Right hindlimb (tissue), 1 donor: ENCODE measurements around the gene RNF149.
"Not testable (repeated sequence)": the region's sequence is repeated elsewhere in the genome, so short reads cannot be mapped to it uniquely, and the experiment has no call there.

Experiments
- DNase-seq: peaks from one replicate; pipeline ENCODE4 v3.0.0-alpha.2; 2018

Gene RNF149, protein sequence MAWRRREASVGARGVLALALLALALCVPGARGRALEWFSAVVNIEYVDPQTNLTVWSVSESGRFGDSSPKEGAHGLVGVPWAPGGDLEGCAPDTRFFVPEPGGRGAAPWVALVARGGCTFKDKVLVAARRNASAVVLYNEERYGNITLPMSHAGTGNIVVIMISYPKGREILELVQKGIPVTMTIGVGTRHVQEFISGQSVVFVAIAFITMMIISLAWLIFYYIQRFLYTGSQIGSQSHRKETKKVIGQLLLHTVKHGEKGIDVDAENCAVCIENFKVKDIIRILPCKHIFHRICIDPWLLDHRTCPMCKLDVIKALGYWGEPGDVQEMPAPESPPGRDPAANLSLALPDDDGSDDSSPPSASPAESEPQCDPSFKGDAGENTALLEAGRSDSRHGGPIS

DNA sequence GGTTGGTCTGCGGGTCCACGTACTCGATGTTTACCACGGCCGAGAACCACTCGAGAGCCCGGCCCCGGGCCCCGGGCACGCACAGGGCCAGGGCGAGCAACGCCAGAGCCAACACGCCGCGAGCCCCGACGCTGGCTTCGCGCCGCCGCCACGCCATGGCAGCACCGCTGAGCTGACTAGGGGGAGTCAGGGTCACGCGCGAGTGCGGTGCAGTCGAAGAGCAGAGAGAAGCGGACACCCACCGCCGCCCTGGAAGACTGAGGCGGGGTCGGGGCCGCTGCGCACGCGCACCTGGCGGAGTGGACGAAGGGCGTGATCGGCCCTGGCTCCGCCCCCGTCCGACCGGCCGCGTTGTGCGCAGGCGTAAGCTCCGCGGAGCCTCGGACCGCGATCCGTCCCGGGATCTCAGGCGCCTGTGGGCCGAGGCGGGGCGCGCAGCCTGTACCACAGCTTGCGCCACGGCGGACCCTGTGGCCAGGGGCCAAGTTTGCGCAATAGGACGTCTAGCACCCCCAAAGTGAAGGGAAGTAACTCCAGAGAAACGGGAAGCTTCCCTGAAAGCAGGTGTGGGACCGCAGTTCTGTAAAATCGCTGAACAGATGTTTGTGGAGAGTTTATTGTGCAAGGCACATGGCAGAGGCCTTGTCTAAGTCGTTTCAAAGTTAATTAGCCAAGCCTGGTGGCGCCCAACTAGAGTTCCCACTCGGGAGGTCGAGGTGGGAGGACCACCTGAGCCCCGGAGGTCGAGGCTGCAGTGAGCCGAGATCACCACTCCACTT lies at the start of gene RNF149:
TSS of gene RNF149 (minus strand) at position 270 of the 779 bp plus-strand sequence. CDS start at position 157, 113 bp downstream.
- DNase-seq = peak; percentile 93

DNA sequence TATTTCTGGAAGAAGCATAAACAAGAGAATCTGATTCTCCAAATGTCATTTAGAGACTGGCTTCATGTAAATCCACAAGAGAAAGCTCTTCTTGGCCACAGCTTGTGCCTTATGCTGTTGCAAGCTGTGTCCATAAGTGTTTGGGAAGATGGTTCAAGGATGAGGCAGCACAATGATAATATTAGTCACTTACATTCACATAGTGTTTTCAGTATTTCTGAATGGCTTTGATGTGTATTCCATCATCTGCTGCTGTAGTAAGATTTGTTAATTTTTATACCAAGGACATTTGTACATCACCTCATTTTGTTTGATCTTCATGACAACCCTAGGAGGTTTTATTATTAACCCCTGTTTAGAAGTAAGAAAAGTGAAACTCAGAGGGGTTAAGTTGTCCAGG lies 48.9 kb upstream of the RNF149 start:
- no peak for DNase-seq

DNA sequence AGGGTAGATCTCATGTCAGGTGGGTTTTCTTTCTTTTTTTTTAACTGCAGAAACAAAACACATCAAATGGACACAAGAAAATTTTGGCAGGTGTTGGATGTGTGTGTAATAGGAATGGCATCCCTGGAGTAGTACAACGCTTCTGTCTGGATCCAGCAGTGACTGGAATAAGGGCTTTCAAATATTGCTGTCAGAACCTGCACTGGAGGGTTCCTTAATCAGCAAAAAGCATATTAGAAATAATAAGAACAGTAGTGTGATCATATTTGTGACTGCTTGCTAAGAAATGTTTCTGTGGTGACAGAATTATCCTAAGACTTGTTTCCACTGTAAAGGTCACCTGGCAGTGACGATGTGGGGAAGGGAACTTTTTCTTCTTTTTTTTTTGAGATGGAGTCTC lies 48.0 kb upstream of the RNF149 start:
- no peak for DNase-seq

DNA sequence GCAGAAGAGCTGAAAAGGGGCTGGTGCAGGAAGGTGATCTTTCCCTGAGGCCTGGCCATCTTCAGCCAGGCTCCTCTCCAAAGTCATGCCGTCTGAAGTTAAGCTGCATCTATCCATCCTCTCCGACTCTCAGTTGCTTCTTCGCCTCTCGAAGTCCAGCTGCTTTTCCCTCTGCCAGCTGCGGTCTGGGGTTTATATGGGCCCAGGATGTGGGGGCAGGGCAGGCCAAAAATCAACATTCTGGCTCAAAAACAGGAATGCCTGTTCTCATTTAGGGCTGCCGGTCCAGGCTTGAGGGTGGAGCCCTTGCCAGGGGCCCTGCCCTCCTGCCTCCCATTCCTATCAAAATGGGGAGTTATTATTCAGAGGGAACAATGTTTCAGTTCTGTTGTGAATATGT lies 47.6 kb upstream of the RNF149 start:
- DNase-seq = no peak

DNA sequence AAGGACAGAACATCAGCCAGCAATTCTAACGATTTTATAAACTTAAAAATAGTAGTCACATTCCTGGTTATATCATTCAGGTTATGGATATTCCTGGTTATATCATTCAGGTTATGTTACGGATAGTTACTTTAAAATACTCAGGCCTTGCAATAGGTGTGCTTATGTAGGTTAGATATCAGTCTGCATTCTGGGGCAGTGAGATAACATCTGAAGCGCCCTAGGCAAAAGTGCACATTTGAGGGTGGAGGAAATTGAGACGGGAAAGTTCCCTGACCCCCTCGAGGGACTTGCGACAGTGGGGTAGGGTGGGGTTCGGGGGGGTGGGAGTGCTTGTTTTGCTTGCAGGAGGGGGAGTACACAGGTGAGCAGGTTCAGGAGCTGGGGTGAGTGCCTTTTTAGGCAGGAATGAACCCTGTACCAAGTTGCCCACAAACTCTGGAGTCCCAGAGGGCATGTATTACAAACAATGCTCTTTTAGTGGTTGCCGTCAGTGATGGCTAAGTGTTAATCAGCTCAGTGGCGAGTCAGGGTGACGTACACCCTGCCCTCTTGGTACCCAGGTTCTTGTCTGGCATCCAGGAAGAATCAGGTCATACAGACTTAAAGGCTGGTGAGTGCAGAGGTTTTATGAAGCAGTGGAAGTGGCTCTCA lies 47.0 kb upstream of the RNF149 start:
- no peak for DNase-seq

DNA sequence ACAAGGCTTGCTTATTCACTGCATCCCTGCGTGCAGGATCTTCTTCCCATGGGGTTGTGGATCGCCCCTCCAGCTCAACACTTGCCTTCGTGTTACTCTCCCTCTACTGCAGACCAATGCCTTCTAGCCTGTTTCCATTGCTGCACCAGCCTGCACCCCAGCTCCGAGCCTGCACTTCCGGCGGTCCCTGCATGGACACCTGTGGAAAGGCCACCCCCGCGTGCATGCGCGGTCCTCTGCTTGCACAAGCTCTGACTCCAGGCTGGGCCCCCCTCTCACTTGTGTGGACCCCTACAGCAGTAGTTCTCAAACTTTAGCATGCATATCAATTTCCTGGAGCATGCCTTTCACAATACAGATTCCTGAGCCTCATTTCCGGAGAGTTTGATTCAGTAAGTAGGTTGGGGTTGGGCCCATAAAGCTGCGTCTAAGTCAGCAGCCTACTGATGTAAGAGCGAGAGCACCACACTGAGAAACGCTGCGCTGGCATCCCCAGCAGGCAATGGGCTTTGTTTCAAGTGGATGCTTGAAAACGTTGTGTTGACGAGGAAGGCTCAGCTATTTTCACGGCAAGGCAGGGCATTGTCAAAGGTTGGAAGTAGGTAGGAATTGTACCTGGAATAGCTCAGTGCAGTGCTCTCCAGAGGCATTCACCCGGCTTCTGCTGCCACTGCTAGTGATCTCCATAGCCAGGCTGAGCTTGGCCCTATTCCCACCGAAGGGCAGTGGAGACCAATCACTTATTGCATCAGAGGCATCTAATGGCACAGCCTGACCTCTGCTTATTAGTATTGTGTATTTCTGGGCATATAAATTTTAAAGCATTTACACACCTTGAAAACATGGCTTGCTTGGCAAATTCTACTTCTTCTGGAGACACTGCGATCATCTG lies 46.2 kb upstream of the RNF149 start:
- DNase-seq = no peak

DNA sequence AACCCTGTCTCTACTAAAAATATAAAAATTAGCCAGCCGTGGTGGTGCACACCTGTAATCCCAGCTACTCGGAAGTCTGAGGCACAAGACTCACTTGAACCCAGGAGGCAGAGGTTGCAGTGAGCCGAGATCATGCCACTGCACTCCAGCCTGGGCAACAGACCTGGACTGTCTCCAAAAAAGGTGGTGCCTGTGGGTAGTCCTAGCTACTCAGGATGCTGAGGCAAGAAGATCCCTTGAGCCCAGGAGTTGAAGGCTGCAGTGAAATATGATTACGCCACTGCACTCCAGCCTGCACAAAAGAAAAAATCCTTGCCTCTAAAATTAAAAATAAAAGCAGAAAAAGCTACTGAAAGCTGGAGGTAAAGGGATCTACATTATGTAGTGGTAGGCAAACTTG lies 44.1 kb upstream of the RNF149 start:
- not testable (repeated sequence) for DNase-seq

DNA sequence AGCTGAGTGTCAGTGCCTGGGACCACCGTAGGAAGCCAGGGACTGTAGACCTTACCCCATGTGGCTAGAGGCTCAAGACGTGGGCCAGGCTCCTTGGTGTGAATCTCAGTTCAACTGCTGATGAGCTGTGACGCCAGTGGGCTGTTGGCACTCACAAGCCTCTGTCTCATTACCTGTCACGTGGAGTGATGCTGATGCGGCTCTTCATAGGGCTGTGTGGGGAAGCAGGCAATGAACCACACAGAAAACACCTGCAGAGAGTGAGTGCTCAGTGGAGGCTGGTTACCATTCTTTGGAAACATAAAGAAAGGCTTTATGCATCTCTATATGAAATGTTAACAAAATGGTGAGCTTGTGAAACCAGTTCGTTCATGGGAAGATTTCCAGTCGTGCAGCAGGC lies 42.7 kb upstream of the RNF149 start:
- DNase-seq = no peak

DNA sequence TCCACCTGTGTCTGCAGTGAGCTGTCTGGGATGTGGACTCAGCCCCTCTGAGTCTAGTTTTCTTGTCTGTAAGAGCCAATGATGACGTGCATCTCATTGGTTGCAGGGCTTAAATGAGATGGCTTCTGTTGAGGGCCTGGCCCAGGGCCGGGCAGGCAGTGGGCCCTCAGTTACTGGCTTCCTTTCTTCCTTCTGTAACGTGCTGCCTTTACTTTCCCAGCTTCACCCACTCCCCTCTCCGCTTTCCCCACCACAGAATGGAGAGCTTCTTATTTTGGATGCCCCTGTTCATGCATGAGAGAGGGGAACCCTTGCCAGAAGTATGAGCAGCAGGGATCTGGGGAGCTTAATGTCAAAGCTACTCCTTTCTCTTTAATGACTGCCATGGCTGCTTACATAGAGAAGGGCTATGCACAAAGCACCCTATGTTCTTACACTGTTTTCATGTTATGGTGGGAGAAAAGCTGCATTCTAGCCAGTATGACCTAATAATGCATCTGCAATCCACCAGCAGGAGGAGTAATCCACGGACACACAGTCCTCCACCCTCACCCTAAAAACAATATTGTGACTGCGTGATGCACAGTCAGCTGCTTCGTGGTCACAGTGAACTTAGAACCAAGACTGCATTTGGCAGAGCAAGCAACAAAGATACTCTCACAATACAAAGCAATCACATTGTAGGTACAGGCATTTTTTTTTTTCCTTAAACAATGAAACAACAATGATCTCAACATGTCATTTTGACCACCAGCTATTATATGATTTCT lies 41.6 kb upstream of the RNF149 start:
- no peak for DNase-seq

DNA sequence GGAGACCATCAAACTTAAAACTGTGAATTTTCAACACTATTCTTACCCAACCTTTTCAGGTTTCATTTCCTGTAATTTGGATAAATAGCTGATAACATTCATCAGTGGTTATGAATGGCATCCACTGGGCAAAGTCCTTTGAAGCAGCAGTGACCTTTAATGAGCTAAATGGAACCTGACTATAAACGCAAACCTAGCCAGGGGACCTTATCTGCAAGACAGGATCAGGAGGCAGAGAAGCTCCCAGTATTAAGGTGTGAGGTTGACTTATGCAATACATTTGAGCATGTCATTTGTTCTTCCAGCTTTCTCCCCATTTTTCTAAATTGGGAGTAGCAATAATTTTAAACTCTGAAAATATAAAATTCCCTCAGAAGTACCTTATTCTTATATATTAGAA lies 40.4 kb upstream of the RNF149 start:
- no peak for DNase-seq

DNA sequence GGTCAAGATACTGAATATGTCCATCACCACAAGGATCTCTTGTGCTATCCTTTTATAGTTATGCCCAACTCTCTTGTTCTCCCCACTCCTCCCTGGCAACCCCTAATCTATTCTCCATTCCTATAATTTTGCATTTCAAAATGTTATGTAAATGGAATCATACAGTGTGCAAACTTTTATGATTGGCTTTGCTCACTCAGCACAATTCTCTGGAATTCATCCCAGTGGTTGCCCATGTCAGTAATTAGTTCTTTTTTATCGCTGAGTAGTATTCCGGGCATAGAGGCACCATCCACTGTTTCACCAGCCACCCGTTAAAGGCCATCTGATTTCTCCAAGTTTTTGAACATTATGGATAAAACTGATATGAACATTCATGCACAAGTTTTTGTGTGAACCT lies 38.4 kb upstream of the RNF149 start:
- DNase-seq = no peak

DNA sequence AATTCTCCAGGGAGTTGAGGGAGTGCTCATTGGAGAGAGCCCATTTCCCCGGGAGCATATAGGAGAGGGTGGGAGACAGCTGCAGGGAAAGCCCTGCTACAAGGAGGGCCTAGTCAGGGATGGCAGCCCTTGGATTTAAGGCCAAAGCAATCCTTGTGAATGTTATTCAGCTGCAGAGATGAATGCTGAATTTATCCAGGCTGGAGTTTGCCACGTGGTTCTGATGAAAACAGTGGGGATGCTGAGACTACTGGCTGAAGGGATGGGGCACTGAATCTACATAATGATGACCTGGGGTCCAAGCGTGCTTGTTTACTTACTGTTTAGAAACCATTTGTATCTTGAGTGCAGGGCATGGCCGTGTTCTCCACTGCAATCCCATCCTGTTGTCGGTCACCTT lies 35.6 kb upstream of the RNF149 start:
- DNase-seq = no peak

DNA sequence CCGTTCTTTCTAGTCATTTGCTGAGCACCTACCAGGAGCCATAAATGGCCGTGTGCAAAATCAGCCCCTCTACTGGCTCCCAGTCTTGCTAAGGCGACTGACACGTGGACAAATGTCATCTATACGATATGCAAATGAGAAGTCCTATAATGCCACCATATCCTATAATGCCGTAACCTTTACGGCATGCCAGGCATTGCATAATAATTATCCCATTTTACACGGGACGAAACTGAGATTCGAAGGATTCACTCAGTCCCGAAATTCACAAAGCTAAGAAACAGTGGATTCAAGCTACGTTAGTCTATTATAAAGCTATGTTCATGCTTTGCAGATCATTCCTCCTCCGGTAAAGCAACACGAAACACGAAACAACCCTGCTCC lies 34.1 kb upstream of the RNF149 start:
- DNase-seq = no peak

DNA sequence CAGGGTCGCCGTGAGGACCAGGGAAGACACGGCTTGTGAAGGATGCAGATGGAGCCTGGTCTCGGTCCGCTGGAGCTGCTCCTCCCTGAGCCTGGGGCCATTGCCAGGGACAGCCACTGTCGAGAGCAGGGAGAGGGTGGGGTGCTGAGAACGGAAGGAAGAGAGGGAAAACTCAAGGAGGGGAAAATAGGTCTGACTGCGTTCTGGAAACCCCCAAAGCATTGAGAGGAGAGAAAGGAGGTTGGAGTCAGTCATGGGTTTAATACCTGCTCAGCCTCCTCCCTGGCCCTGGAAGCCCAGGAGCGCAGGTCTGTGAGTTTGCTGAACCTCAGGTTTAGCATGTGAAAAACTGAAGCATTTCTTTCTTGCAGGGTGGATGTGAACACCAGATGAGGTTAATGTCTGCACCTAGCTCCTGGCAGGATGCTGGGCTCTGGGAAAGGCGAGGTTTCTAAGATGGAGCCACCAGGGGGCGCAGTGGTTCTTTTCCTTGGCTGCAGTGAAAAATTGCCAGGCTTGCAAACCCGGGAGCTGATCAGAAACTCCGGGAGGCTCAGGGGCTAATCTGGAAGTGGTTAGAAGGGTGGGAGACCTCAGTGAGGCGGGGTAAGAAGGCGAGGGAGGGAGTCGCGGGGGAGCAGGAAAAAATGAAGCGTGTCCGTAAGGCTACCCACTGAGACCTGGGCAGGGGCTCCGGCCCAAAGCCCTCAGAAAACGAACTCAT lies 33.6 kb upstream of the RNF149 start:
- peak; percentile 76 for DNase-seq

DNA sequence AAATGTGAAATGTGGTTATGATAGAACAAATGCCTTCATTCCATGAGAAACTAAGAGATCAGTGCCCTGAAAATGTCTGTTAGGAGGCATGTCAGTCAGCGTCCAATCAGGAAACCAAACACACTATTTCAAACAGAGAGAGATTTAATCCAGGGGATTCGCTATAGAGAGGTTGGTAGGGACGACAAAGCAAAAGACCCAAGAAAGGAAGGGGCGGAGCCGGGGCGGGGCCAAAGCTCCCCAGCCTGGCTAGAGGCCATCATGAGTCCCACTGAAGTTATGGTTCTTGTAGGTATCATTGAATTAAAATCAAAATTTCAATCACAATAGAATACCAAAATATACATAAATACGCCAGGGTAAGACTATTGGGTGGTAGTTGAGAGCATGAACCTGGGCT lies 32.9 kb upstream of the RNF149 start:
- DNase-seq = no peak

DNA sequence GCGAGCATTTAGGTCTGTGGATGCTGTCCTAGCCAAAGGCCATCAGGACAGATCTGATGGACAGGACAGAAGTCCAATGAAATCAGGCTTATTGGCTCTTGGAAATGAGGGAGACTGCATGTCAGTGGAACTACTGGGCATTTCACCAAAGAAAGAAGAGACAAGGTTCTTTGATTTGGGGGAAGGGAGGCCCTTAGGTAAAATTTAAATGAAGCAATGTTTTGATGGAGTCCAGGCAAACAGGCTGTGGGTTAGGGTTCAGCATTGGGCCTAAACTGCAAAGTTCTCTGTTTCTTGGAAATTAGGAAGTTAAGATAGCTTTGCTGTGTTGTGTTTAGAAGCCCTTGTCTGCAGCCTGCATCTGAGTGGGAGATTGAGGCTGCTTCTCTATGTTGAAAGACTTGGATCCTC lies 31.6 kb upstream of the RNF149 start:
- DNase-seq = no peak

DNA sequence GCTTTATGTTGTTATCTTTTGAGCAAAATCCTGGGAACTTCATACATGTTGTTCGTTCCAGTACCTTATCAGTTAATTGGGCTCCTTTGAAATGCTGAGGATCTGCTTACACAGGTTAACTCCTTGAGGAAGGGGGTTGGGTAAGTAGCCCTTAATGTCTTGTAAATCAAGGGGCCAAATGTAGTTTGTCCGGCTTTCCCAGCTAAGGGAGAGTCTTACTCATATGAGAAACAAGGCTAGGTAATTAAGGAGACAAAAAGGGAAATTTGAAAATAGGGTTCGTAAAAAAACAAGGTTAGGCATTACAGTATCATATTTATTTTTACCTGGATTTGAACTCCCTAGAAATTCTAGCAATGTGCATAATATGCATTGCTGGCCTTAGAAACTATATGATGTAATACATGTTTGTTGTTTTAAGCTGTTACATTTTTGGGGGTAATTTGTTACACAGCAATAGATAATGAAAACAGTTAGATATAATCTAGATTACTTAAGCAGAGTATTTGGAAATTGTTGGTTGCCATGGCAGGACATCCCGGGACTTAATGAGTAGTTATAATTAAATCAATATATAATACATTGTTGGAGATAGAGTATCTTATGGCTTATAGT lies 30.9 kb upstream of the RNF149 start:
- no peak for DNase-seq

DNA sequence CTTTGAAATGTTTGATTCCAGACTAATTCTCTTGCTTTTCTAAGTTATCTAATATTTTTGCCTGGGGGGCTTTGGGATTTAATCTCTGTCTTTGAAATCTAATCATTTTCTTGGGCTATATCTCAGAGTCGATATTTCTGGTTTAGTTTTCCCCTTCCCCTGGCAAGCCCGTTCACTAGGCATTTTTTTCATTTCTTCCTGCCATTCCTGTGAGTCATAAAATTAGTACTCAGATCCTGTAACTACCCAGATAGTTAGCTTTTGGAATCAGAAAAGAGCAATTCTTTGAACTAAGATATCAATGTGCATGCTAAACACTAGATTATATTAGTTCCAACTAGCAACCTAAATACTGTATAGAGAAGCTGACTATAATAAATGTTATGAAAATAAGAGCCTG lies 29.4 kb upstream of the RNF149 start:
- no peak for DNase-seq

DNA sequence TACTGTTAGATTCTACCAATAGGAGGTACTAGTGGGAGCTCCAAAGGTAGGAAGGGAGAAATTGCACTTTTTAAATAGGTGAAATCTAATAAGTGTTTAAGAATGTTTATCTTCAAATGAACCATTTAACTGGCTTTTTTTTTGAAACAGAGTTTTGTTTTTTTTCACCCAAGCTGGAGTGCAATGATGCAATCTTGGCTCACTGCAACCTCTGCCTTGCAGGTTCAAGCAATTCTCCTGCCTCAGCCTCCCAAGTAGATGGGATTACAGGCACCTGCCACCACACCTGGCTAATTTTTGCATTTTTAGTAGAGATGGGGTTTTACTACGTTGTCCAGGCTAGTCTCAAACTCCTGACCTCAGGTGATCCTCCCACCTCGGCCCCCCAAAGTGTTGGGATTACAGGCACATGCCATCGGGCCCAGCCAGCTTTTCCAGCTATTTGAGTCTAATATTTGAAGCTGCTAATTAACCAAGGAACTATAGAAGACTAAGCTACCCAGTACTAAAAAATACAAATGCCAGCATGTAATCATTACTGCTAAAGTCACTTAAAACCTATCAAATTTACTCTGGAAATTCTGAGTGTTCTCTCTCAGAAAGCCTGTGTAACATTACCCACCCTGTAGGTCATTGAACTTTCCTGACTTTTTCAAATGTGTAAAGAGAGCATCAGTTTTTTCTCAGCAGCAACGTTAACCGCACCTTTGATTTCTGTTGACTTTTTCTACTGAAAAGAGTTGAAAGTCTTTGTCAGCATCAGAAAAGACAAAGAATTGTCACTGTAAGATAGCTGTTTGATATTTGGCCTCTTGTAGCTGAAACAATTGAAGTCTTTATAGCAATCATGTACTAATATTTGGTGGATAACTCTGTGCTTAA lies 24.6 kb upstream of the RNF149 start:
- DNase-seq = no peak

DNA sequence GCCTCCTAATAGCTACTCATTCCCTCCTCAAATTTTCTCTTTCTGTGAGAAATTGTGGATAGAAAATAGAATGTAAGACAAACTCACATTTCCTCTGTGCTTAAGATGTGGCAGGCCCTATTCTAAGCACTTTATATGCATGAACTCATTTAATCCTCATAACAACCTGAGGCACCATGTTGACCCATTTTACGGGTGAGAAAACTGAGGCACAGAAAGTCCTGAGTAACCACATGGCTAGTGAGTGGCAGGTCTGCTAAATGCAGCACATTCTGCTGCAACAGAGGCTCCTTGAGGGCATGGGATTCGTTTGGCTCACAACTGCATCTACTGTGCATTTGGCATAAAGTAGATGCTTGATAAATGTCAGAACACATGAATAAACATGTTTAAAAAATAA lies 22.7 kb upstream of the RNF149 start:
- no peak for DNase-seq
